ENCODE measurements around the gene WDR53. TPM values are rescaled to one million over a fixed set of nuclear protein-coding genes. Genes with fewer than 3 reads are reported as not detected.
A peak's percentile ranks its signal among the peaks of the same experiment; 100 is the strongest.

The WDR53 gene
- total and polyA plus RNA-seq, 2 donors (not counting 3 experiments of a cell fraction or from before 2014, with no cell fraction given) = 5.2 to 13.0 TPM

DNA sequence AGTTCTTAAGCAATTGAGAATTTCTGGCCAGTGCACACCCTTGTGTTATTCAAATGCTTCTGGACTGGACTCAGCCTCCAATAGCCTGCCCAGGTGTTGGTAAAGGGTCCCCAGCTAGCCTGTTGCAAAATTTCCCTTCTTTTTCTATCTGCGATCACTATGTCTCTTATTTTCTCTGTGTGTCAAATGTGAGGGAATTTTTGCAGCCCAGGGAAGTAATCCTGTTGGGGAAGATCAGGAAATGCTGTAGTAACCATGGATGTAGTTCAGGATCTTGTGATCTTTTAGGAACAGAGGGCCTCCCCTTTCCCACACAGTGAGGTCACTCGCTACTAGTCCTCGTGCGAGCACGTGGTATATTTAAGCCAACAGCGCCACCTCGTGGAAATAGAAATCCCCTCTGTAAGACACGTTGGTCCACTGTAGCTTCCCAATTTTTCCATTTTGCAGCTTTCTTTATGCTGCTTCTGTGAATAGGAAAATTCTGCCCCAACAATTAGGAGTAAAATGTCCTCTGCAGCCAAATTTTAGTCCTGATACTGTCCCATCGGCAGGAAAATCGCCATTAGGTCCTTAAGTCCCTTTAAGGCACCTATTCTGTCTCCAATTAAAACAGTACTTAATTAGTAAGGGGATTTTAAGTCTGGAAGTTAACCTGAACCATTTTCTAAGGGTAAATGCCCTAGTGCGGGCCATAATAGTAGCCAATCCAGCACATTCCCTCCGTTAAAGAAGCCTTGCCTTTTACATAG lies 49.2 kb downstream of the WDR53 start:
- no peaks in the 10 kb centered on the region for H3K4me1 ChIP-seq (ENCODE audit: control insufficient read depth, extremely low read depth, insufficient read depth, low read length)
- ChIA-PET CTCF (interaction anchor here (0.6 to 1.5 kb wide), 18 partner anchors 9 to 669 kb away, joined by 3 to 31 read pairs (median 4); partner anchors contain the start of gene SLC51A), POLR2A (no interaction called here)
- no peak overlapping the region for H3K4me3 ChIP-seq (replicated peaks in 1 of 3; ENCODE audit: insufficient read depth in 1 of 3, low read depth in 1 of 3, low read length in 3 of 3)
- no peaks in the 10 kb centered on the region for H3K9me3 ChIP-seq (replicated peaks; ENCODE audit: control insufficient read depth, insufficient read depth, low read length)
- H3K36me3 ChIP-seq (ENCODE audit: control insufficient read depth in 2 of 2, extremely low read depth in 1 of 2, insufficient read depth in 2 of 2, low read length in 2 of 2) = no peaks in the 10 kb centered on the region
- H3K27me3 ChIP-seq (ENCODE audit: control insufficient read depth in 2 of 2, insufficient read depth in 2 of 2, low read length in 2 of 2) = no peaks in the 10 kb centered on the region
- no peak overlapping the region for H3K4me2 ChIP-seq (ENCODE audit: insufficient read depth, low read length)
- TF ChIP-seq MAX (IDR thresholded peaks at IDR 0.05; ENCODE audit: insufficient read depth, insufficient read length) (peak; percentile 86), MYC (IDR thresholded peaks at IDR 0.05; ENCODE audit: low read depth, low read length) (no peak), CTCF (IDR thresholded peaks at IDR 0.05; ENCODE audit: extremely low read depth in 1 of 2, insufficient read depth in 1 of 2, low read depth in 1 of 2, low read length in 2 of 2) (peak; percentile 32 to 44)
- no peak overlapping the region for H3K9ac ChIP-seq (replicated peaks; ENCODE audit: extremely low read depth, insufficient read depth, low read length)
- FAIRE-seq = peak; percentile 91
- BruUV-seq (replicated peaks) = no TSS peak
- no peak overlapping the region for H2AFZ ChIP-seq (ENCODE audit: low read depth, low read length)
- intact Hi-C loops (cut with micrococcal nuclease) = loop anchor here (1.0 to 5.0 kb wide), 2 partner anchors 322 to 446 kb away; no protein-coding TSS in a partner anchor
- H4K20me1 ChIP-seq (replicated peaks; ENCODE audit: control insufficient read depth, extremely low read depth, insufficient read depth, low read length) = no peaks in the 10 kb centered on the region
- no peak overlapping the region for H3K27ac ChIP-seq (ENCODE audit: insufficient read depth, low read depth, low read length)
- H3K9me1 ChIP-seq (replicated peaks; ENCODE audit: control insufficient read depth, extremely low read depth, insufficient read depth, low read length) = no peaks in the 10 kb centered on the region
- peak; percentile 62 for DNase-seq (ENCODE audit: low read depth, low spot score)
- dilution Hi-C loops (cut with MboI; ENCODE audit: extremely low pct_ligation_motif_present, low sequenced_read_pairs) = no loop called here
- no peaks in the 10 kb centered on the region for H3K79me2 ChIP-seq (ENCODE audit: control insufficient read depth, insufficient read depth, low read length)

DNA sequence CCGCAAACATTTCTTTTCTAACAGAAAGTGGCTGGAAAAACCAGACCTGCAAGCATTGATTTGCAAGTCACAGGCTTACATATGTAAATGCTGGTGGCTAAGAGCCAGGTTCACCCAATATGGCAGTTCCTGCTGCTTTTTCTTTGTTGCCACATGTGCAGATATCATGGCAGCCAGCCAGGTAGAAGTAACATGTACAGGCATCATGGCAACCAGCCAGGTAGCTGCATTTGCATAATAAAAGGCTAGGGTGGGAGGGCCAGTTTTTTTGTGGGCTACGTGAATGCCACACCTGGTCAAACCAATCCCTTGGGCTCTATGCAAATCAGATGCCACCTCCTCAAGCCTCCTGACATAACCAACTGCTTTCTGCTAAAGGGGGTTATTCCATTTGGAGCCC lies 50.4 kb downstream of the WDR53 start:
- dilution Hi-C loops (cut with MboI; ENCODE audit: extremely low pct_ligation_motif_present, low sequenced_read_pairs) = no loop called here
- no peaks in the 10 kb centered on the region for H3K79me2 ChIP-seq (ENCODE audit: control insufficient read depth, insufficient read depth, low read length)

More for the DNA sequence above, 50.4 kb downstream of the WDR53 start:
- BruUV-seq (replicated peaks) = no TSS peak
- DNase-seq (ENCODE audit: low read depth, low spot score) = no peak
- no peak overlapping the region for H3K9ac ChIP-seq (replicated peaks; ENCODE audit: extremely low read depth, insufficient read depth, low read length)
- TF ChIP-seq FOS (IDR thresholded peaks at IDR 0.05; ENCODE audit: borderline replicate concordance, insufficient read depth, low read length) (no peak), CTCF (IDR thresholded peaks at IDR 0.05; ENCODE audit: extremely low read depth in 1 of 2, insufficient read depth in 1 of 2, low read depth in 1 of 2, low read length in 2 of 2) (no peak), MAX (IDR thresholded peaks at IDR 0.05; ENCODE audit: insufficient read depth, insufficient read length) (no peak), POLR2AphosphoS5 (IDR thresholded peaks at IDR 0.05; ENCODE audit: insufficient read depth, low read depth, low read length) (no peak), JUN (IDR thresholded peaks at IDR 0.05; ENCODE audit: borderline replicate concordance, insufficient read depth, insufficient read length, low read depth) (no peak), MYC (IDR thresholded peaks at IDR 0.05; ENCODE audit: low read depth, low read length) (no peak), GATA2 (IDR thresholded peaks at IDR 0.05; ENCODE audit: insufficient read depth, insufficient read length, low read depth, low read length) (no peak), POLR2A (IDR thresholded peaks at IDR 0.05; ENCODE audit: low read depth, low read length) (no peak), EZH2 (IDR thresholded peaks at IDR 0.05; ENCODE audit: borderline replicate concordance, low read depth, low read length, severe bottlenecking) (no peak)
- H3K27ac ChIP-seq (ENCODE audit: insufficient read depth, low read depth, low read length) = no peak overlapping the region
- no peak overlapping the region for H3K4me3 ChIP-seq (replicated peaks in 1 of 3; ENCODE audit: insufficient read depth in 1 of 3, low read depth in 1 of 3, low read length in 3 of 3)
- no peaks in the 10 kb centered on the region for H3K4me1 ChIP-seq (ENCODE audit: control insufficient read depth, extremely low read depth, insufficient read depth, low read length)
- ChIA-PET CTCF (interaction anchor here (1.4 to 1.5 kb wide), 2 partner anchors 11 to 445 kb away, joined by 3 to 5 read pairs; no protein-coding TSS in a partner anchor), POLR2A (no interaction called here)
- no peak overlapping the region for H2AFZ ChIP-seq (ENCODE audit: low read depth, low read length)
- no peak overlapping the region for H3K4me2 ChIP-seq (ENCODE audit: insufficient read depth, low read length)
- H3K36me3 ChIP-seq (ENCODE audit: control insufficient read depth in 2 of 2, extremely low read depth in 1 of 2, insufficient read depth in 2 of 2, low read length in 2 of 2) = no peaks in the 10 kb centered on the region
- FAIRE-seq = no peak
- H3K9me3 ChIP-seq (replicated peaks; ENCODE audit: control insufficient read depth, insufficient read depth, low read length) = no peaks in the 10 kb centered on the region
- H3K27me3 ChIP-seq (ENCODE audit: control insufficient read depth in 2 of 2, insufficient read depth in 2 of 2, low read length in 2 of 2) = no peaks in the 10 kb centered on the region
- H3K9me1 ChIP-seq (replicated peaks; ENCODE audit: control insufficient read depth, extremely low read depth, insufficient read depth, low read length) = no peaks in the 10 kb centered on the region
- no peaks in the 10 kb centered on the region for H4K20me1 ChIP-seq (replicated peaks; ENCODE audit: control insufficient read depth, extremely low read depth, insufficient read depth, low read length)
- intact Hi-C loops (cut with micrococcal nuclease) = loop anchor here (5.0 kb wide), 1 partner anchor 321 kb away; no protein-coding TSS in a partner anchor

Data from endothelial cell of umbilical vein (primary cell).